ENCODE measurements around the gene NTSR1.
A peak's percentile ranks its signal among the peaks of the same experiment; 100 is the strongest.

Gene NTSR1

DNA sequence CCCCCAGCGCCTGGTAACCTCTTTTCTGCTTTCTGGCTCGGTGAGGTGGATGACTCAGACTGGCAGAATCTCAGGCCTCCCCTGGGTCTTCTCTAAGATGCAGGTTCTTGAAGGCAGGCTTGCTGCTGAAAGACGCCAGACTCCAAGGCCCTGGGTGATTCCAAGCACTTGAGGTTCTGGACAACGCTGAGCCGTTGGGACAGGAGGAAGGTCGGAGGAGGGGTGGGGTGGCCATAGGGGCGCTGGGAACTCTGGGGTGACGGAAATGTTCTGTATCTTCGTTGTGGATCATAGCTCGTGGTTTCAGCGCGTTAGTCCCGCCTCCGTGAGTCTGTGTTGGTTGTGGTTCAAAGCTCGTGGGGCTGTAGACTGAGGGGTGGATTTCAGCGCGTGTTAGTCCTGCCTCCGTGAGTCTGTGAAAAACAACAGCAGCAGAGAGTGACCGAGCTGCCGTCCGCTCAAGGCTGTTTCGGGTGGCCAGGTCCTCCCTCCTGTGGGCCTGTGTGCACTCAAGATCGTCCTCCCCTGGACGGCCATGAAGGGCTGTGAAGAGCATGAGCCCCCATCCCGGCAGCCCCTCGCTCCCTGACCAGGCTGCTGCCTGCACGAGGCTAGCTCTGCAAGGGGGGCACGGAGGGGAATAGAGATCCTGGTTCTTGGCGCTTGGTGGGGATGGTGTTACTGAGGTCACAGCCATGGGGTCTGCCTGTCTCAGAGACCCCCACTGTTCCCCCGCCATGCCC, 7.7 kb downstream of the NTSR1 start:
- TF ChIP-seq CTCF (conservative IDR thresholded peaks at IDR 0.05; ENCODE audit: control insufficient read depth, insufficient read depth, low read depth, low read length) = no peak
- DNase-seq (ENCODE audit: low read depth) = peak; percentile 48
- no peak overlapping the region for H3K4me3 ChIP-seq (ENCODE audit: control insufficient read depth, low read depth, low read length)

DNA sequence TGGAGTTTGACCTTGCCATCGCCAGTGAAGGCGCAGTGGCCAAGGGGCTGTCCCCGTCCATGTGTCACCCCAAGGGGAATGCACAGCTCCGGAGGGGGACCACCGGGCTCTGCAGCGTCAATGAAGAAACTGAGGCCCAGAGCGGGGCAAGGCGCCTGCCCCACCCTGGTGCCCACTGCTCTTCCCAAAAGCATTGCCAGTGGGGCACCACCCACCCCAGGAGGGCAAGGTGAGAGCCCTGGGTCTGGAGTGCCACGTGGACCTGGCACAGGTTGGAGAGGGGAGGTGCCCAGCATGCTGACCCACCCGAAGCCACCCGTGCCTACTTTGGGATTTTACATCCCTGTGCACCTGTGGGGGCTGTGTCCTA, 8.3 kb downstream of the NTSR1 start:
- H3K4me3 ChIP-seq (ENCODE audit: control insufficient read depth, low read depth, low read length) = no peak overlapping the region
- TF ChIP-seq CTCF (conservative IDR thresholded peaks at IDR 0.05; ENCODE audit: control insufficient read depth, insufficient read depth, low read depth, low read length) = no peak
- no peak for DNase-seq (ENCODE audit: low read depth)

GRCh38 chr20:62717933-62718332, 9.3 kb downstream of the NTSR1 start:
- no peak for DNase-seq (ENCODE audit: low read depth)
- TF ChIP-seq CTCF (conservative IDR thresholded peaks at IDR 0.05; ENCODE audit: control insufficient read depth, insufficient read depth, low read depth, low read length) = no peak
- no peak overlapping the region for H3K4me3 ChIP-seq (ENCODE audit: control insufficient read depth, low read depth, low read length)

- DNase-seq (ENCODE audit: low read depth) = no peak
- no peak for TF ChIP-seq CTCF (conservative IDR thresholded peaks at IDR 0.05; ENCODE audit: control insufficient read depth, insufficient read depth, low read depth, low read length)
- H3K4me3 ChIP-seq (ENCODE audit: control insufficient read depth, low read depth, low read length) = no peak overlapping the region
Measured at GRCh38 chr20:62718546-62718945, 9.9 kb downstream of the NTSR1 start.

DNA sequence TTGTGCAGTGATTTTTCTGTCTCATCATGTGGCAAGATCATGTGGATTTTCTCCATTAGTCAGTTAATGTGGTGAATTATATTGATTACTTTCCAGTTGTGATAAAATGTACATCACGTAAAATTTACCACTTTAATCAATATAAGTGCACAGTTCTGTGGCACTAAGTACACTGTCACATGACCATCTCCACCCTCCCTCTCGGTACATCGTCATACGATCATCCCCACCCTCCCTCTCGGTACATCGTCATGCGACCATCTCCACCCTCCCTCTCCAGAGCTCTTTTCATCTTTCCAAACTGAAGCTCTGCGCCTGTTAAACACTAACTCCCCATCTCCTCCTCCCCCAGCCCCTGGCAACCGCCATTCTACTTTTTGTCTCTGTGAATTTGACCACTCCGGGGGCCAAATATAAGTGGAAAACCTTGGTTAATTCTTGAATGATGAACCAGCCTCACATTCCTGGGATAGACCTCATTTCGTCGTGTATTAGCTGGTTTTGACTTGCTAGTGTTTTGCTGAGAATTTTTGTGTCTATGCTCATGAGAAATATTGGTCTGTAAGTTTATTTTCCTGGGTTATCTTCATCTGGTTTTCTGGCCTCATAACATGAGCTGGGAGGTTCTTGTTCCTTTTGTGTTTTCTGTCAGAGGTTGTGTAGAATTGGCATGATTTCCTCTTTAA, 10.8 kb downstream of the NTSR1 start:
- no peak for TF ChIP-seq CTCF (conservative IDR thresholded peaks at IDR 0.05; ENCODE audit: control insufficient read depth, insufficient read depth, low read depth, low read length)
- no peak overlapping the region for H3K4me3 ChIP-seq (ENCODE audit: control insufficient read depth, low read depth, low read length)
- DNase-seq (ENCODE audit: low read depth) = no peak

DNA sequence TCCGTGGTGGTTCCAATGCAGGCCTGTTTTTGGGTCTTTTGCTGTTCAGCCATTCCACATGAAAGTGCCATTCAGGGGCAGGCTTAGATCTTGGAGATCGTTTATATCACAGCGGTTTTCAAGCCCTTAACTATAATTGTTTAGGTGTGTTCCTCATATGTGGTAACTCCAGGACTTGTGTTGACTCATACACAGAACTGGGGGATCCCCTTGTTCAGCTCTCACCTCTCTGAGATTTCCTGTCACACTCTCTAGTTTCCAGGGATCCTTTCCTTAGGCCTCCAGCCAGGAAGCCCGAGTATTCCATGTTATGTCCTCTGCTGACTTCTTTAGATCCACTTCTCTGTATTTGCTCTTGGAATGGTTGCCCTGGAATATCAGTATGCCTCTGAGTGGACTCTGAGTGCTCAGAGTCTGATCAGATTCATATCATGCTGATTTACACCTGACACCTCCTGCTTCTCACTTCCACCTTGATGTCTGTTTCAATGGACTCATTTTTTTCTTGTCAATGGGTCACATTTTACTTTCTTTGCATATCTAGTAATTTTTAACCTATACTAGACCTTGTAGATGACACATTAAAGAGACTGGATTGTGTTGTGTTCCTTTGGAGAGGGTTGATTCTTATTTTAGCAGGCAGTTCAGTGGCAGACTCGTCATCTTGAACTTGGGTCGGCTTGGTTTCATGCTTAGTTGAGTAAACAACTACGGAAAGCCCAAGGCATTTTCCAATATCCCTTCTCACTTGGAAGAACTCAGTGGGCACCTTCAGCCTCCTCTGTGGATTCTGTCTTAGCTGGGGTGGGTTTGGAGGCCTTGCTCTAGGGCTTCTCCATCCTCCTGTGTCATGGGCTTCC, 13.1 kb downstream of the NTSR1 start:
- no peak for DNase-seq (ENCODE audit: low read depth)
- H3K4me3 ChIP-seq (ENCODE audit: control insufficient read depth, low read depth, low read length) = no peak overlapping the region
- TF ChIP-seq CTCF (conservative IDR thresholded peaks at IDR 0.05; ENCODE audit: control insufficient read depth, insufficient read depth, low read depth, low read length) = no peak
